Cerebellar nuclear complex (tissue), 1 donor: ENCODE data around the gene ENTPD8.
"Not testable (repeated sequence)": the region's sequence is repeated elsewhere in the genome, so short reads cannot be mapped to it uniquely, and the experiment has no call there.

ENCODE experiments used
- DNase-seq, 2 experiments: peaks; one replicate each; lab custom pipeline; 2025; lab: John Stamatoyannopoulos, UW

The ENTPD8 gene

DNA sequence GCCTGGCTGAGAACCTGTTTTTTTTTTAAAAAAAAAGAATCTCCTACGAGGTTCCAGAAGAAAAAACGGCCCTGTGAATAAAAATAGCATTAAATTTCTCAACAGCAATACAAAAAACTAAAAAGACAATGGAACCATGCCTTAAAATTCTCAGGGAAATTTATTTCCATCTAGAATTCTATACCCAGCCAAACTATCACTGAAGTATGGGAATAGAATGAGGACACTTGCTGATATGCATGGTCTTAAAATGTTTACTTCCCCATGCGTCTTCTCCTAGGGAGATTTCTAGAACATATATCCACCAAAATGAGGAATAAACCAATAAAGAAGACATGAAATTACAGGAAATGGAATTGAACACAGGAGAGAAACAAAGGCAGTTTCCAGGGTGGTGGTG lies 34.5 kb upstream of the ENTPD8 start:
- DNase-seq = no peak

DNA sequence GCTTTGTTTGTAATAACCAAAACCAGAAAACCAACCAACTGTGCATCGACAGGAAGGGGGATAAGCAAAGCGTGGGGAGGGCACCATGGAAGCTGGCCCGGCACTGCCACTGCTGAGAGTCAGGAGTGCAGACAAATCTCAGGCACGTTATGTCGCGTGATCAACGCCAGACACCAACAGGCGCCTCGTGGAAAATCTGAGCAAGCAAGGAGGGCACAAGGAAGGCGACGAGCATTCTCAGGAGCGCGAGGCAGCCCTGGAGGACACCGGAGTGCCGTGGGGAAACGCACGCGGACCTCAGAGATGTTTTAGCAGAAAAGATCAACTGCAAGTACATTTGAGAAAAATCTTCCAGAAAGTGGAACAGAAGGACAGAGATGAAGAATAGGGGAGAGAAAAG lies 33.1 kb upstream of the ENTPD8 start:
- DNase-seq = no peak

- no peak for DNase-seq
These were observed 29.6 kb upstream of the ENTPD8 start for GRCh38 chr9:137470785-137471184.

- DNase-seq = no peak
These were observed 26.7 kb upstream of the ENTPD8 start for GRCh38 chr9:137467896-137468295.

DNA sequence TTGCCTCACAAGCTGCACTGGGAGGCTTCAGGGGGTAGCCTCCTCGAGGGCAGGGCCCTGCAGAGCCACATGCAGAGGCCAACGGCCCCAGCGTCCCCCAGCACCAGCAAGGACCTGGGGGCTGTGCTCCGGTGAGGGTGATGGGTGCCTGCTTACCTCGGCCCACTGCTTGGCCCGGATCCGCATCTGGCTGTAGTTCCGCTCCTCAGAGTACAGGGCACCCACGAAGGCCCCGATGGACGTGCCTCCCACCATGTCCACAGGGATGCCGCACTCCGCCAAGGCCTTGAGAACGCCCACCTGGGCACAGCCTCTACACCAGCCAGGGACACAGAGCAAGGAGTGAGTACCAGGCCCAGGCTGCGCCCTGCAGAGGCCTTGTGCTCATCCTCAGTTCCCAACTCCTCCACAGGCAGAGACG lies 26.0 kb upstream of the ENTPD8 start:
- no peak for DNase-seq

DNA sequence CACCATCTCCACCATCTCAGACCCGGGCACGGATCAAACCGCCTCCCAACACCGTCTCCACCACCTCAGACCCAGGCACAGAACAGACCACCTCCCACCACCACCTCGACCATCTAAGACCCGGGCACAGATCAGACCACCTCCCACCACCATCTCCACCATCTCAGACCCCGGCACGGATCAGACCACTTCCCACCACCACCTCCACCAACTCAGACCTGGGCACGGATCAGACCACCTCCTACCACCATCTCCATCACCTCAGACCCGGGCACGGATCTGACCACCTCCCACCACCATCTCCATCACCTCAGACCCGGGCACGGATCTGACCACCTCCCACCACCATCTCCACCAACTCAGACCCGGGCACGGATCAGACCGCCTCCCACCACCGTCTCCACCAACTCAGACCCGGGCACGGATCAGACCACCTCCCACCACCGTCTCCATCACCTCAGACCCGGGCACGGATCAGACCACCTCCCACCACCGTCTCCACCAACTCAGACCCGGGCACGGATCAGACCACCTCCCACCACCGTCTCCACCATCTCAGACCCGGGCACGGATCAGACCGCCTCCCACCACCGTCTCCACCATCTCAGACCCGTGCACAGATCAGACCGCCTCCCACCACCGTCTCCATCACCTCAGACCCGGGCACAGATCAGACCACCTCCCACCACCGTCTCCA lies 25.4 kb upstream of the ENTPD8 start:
- DNase-seq = not testable (repeated sequence)

- no peak for DNase-seq
These were observed 24.7 kb upstream of the ENTPD8 start for GRCh38 chr9:137465720-137466388.

DNA sequence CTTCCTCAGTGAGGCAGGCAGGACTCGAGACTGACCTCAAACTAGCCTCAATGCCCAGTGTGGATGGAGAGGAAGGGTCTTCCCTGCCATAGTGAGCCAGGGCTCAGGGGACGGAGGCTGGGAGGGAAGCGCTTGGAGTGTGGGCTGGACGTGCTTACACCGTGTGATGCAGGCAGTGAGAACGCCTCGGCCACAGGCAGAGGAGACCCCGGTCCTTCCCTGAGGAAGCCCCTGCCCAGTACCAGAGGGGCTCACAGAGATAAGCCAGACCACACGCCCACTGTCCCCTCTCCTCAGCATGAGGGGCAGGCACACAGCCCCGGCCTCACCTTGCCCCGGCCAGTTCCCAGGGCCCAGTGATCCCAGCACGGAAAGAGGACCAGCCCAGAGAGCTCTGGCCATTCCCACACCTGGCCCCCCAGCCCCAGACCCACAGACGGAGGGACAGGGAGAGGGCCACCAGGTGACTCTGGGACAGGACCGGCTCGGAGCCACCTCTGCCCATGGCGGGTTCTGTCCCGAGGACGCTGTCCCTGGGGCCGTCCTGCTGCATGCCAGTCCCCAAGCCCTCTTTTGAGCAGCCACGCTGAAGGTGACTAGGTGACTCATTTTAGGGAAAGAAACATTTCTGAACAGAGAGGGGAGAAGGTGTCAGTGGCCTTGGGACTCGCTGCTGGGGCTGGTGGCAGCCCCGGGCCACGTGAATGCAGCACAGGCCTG lies 24.0 kb upstream of the ENTPD8 start:
- DNase-seq = no peak

GRCh38 chr9:137464291-137464999 lies 23.3 kb upstream of the ENTPD8 start:
- no peak for DNase-seq

- no peak for DNase-seq
These were observed 22.8 kb upstream of the ENTPD8 start for GRCh38 chr9:137463931-137464290.

DNA sequence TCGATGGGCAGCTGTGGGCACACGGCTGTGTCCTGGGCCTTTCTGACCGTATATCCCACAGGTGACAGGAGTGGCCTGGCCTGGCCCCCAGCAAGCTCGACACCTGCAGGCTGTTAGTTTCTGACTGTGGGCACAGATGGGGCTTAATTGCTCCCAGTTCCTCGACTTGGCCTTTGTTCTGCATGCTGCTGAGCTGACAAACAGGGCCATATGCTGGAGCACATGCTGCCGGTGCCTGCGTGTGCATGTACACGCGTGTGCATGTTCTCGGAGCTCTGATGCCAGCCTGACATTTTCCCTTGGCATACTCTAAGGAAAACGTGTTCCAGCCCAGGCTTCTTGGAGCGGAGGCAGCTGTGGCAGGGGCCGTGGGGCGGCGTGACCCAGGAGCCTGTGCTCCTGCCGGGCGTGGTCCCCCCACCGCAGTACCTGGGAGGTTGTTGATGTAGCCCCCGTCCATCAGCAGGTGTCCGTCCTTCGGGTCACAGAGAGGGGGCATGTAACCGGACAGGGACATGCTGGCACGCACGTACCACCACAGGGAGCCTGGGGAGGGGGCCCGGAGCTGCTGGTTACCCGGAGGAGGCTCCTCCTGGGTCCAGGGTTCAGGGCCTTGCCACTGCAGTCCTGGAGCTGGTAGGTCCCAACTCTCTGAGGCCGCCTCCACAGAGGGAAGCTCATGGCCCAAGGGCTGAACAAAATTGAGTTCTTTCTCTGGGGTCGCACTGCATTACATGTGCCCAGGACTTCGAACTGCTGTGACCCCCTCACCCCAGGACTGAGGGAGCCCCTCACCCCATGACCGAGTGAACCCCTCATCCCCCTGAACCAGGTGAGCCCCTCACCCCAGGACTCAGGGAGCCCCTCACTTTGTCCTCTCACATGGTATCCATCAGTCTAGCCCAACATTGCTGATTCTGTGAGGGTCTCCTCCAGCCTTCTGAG lies 22.1 kb upstream of the ENTPD8 start:
- peak in 1 of 2 experiments; percentile 83 for DNase-seq

- DNase-seq = no peak
These were observed 21.3 kb upstream of the ENTPD8 start for GRCh38 chr9:137462396-137462985.

GRCh38 chr9:137461663-137462395 lies 20.7 kb upstream of the ENTPD8 start:
- DNase-seq = no peak

DNA sequence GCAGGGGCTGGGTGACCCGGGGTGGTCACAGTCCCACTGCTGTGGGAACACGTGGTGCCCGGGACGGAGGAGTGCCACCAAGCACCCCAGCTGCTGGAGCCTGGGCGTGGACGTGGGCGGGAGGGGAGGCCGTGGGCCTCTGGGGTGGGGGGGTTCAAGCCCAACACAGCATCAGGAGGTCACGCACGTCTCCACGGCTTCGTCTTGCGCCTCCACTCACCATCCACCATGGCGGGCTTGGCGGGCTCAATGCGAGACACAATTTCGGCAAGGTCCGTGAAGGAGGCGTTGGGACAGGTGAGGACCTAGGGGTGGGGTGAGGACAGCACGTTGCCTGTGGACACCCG lies 20.1 kb upstream of the ENTPD8 start:
- DNase-seq = no peak

GRCh38 chr9:137460363-137461315 lies 19.5 kb upstream of the ENTPD8 start:
- no peak for DNase-seq

GRCh38 chr9:137459601-137460362 lies 18.6 kb upstream of the ENTPD8 start:
- DNase-seq = no peak

GRCh38 chr9:137459152-137459600 lies 18.0 kb upstream of the ENTPD8 start, which contains the start of gene NSMF:
Gene NSMF, minus strand, starts transcription at chr9:137459334. Its CDS starts 232 bp downstream, at chr9:137459102.
- peak in 1 of 2 experiments; percentile 6 for DNase-seq
